ENCODE results near the gene CRYBG2.

Gene CRYBG2, protein sequence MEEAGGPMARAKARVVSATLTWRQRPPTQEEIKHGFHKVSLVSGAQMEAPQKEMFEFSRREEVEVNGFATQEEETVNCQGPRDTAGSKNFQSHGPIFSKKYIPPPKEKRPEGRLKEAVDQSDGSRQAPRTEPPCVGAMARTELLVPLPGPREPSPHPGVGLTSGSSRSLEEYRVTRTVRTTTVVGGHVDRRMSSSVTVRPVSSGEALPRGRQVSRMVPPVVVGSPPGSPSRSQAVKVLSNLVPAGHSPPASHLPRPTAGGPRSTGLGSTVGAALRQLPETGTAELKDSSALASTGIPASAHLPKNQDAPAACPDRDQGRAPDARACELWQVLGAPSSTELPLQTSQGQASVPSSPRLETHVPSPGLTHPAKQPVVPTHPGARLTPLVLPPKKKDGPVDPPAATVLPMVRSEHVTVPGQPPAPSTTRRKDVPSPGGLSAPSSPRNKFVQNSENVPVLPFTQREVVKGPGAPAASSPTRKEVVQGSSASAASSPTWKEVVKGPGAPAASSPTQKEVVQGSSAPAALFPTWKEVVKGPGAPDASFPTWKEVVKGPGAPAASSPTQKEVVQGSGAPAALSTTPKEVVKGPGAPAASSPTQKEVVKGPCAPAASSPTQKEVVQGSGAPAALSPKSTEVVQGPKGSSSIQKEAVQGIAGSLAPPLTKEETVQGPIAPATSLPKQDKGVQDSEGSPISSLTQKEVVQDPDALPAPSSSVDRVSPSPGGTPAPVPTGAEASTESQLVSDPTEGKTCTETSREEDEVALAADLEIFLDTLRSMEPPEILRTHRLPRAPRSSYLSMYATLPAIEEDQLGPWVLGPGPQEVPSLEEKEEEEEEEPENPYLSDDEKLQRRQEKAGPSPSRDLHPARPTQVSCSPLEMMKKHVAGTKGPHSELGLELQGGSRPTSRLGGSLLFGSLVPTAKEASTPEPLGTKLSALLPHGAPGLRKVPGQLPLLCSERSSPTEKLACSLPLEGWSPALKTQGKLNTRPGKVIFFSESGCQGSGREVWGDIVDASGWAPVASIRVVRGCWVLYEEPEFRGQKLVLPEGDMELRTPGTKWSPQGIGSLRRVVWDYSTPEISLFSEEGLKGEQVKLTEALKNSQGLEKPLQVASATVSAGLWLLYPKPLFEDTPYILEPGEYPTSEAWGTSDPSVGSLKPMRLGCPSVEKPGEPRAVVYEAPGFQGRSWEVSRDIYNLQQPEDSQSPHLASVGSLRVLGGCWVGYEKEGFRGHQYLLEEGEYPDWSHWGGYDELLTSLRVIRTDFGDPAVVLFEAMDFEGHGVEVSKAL (N-terminal part only)

DNA sequence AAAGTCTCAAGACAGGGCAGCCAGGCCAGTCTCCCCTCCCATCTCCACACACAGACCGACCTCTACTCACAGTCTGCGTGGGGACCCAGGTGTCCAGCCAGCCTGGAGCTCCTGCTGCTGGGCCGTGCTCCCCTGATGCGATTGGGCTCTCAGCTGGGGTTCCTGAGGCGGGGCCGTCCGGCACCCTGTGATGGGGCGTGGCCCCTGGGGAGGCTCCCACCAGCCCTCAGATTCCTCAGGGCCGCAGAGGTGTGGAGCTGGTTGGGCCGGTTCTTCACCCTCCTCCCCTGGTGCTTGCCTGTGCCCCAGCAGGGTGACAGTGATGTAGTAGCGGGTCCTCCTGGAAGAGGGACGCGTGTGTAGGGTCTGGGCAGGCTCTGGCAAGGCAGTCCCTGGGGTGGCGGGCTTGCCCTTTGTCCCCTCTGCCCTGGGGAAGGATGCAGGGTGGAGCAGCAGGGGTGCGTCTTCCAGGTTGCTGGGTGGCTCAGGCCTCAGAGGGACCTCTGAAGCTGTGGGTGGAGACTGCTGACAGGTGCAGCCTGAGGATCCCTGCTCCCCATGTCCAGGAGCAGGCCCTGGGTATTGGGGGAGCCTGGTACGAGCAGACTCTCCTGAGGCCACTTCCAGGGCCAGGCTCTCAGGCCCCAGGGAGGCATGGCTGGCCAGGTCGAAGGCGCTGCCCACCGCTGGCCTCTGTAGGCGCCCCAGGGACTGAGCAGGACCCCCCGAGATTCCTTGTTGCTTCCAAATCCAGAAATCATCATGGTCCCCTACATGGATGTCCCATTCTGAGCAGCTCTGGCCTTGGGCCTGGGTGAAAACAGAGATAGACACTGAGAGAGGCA lies at the start of gene CRYBG2:
TSS of gene CRYBG2 (minus strand) at position 155 of the 845 bp plus-strand sequence. CDS start 7,473 bp downstream, outside the sequence.
- TF ChIP-seq ZC3H10 (CRISPR knock-in tag; IDR thresholded peaks at IDR 0.05): no peak
- no peak for TF ChIP-seq ZNF8 (CRISPR knock-in tag; IDR thresholded peaks at IDR 0.05)
- TF ChIP-seq PPARA (CRISPR knock-in tag; IDR thresholded peaks at IDR 0.05; ENCODE audit: borderline replicate concordance): no peak
- no peak for TF ChIP-seq RARB (CRISPR knock-in tag; IDR thresholded peaks at IDR 0.05)
- no peak for TF ChIP-seq TCF4 (CRISPR knock-in tag; IDR thresholded peaks at IDR 0.05; ENCODE audit: borderline replicate concordance)
- no peak for TF ChIP-seq CSDC2 (CRISPR knock-in tag; IDR thresholded peaks at IDR 0.05)
- no peak for TF ChIP-seq GLIS3 (CRISPR knock-in tag; IDR thresholded peaks at IDR 0.05)
- TF ChIP-seq, protein P1, sequence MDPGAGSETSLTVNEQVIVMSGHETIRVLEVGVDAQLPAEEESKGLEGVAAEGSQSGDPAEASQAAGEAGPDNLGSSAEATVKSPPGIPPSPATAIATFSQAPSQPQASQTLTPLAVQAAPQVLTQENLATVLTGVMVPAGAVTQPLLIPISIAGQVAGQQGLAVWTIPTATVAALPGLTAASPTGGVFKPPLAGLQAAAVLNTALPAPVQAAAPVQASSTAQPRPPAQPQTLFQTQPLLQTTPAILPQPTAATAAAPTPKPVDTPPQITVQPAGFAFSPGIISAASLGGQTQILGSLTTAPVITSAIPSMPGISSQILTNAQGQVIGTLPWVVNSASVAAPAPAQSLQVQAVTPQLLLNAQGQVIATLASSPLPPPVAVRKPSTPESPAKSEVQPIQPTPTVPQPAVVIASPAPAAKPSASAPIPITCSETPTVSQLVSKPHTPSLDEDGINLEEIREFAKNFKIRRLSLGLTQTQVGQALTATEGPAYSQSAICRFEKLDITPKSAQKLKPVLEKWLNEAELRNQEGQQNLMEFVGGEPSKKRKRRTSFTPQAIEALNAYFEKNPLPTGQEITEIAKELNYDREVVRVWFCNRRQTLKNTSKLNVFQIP (CRISPR knock-in tag; IDR thresholded peaks at IDR 0.05; ENCODE audit: borderline replicate concordance, low read depth): no peak
- no peak for TF ChIP-seq ISL1 (CRISPR knock-in tag; IDR thresholded peaks at IDR 0.05)
- TF ChIP-seq ZNF70 (CRISPR knock-in tag; IDR thresholded peaks at IDR 0.05): no peak
- TF ChIP-seq ZFP30 (CRISPR knock-in tag; IDR thresholded peaks at IDR 0.05): no peak
- no peak for TF ChIP-seq TOX (CRISPR knock-in tag; IDR thresholded peaks at IDR 0.05; ENCODE audit: borderline replicate concordance)
- no peak for TF ChIP-seq SNAI2 (CRISPR knock-in tag; IDR thresholded peaks at IDR 0.05)
- no peak for TF ChIP-seq OSR1 (CRISPR knock-in tag; IDR thresholded peaks at IDR 0.05)
- TF ChIP-seq ZFP3 (CRISPR knock-in tag; IDR thresholded peaks at IDR 0.05): no peak
- no peak for TF ChIP-seq BACH2 (CRISPR knock-in tag; IDR thresholded peaks at IDR 0.05; ENCODE audit: borderline replicate concordance)
- TF ChIP-seq, protein P2, sequence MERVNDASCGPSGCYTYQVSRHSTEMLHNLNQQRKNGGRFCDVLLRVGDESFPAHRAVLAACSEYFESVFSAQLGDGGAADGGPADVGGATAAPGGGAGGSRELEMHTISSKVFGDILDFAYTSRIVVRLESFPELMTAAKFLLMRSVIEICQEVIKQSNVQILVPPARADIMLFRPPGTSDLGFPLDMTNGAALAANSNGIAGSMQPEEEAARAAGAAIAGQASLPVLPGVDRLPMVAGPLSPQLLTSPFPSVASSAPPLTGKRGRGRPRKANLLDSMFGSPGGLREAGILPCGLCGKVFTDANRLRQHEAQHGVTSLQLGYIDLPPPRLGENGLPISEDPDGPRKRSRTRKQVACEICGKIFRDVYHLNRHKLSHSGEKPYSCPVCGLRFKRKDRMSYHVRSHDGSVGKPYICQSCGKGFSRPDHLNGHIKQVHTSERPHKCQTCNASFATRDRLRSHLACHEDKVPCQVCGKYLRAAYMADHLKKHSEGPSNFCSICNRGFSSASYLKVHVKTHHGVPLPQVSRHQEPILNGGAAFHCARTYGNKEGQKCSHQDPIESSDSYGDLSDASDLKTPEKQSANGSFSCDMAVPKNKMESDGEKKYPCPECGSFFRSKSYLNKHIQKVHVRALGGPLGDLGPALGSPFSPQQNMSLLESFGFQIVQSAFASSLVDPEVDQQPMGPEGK (CRISPR knock-in tag; IDR thresholded peaks at IDR 0.05; ENCODE audit: borderline replicate concordance): no peak
- no peak for TF ChIP-seq TSHZ2 (CRISPR knock-in tag; IDR thresholded peaks at IDR 0.05)
- TF ChIP-seq, protein P3, sequence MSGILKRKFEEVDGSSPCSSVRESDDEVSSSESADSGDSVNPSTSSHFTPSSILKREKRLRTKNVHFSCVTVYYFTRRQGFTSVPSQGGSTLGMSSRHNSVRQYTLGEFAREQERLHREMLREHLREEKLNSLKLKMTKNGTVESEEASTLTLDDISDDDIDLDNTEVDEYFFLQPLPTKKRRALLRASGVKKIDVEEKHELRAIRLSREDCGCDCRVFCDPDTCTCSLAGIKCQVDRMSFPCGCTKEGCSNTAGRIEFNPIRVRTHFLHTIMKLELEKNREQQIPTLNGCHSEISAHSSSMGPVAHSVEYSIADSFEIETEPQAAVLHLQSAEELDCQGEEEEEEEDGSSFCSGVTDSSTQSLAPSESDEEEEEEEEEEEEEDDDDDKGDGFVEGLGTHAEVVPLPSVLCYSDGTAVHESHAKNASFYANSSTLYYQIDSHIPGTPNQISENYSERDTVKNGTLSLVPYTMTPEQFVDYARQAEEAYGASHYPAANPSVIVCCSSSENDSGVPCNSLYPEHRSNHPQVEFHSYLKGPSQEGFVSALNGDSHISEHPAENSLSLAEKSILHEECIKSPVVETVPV (CRISPR knock-in tag; IDR thresholded peaks at IDR 0.05): no peak
- ATAC-seq: no peak

- no peak for ATAC-seq
- TF ChIP-seq ZNF70 (CRISPR knock-in tag; IDR thresholded peaks at IDR 0.05): no peak
- no peak for TF ChIP-seq BACH2 (CRISPR knock-in tag; IDR thresholded peaks at IDR 0.05; ENCODE audit: borderline replicate concordance)
- no peak for TF ChIP-seq PPARA (CRISPR knock-in tag; IDR thresholded peaks at IDR 0.05; ENCODE audit: borderline replicate concordance)
These were observed 49.7 kb upstream of the CRYBG2 start for GRCh38 chr1:26403656-26404055.

Measured in SK-N-SH treated with all-trans-retinoic acid at 6 μM for 48 hours (cell line).